Gastroesophageal sphincter (tissue), 3 donors: ENCODE results near the gene WLS.

ENCODE experiments used
- POLR2A ChIP-seq, 2 donors: fragments of 450-650 bp; IDR thresholded peaks; one replicate each; pipeline ENCODE4 v1.6.1; 2017; ENCODE audit warnings: antibody characterized with exemption in 2 of 2, mild to moderate bottlenecking in 2 of 2, moderate library complexity in 1 of 2
- POLR2AphosphoS5 ChIP-seq: sonication (generic); formaldehyde crosslinking; IDR thresholded peaks from one replicate; pipeline ENCODE4 v1.6.1; 2017; ENCODE audit warnings: antibody characterized with exemption
- TF ChIP-seq, protein P1 (sequence below), 4 experiments: fragments of 200-600 bp in 2 of 4; fragments of 450-650 bp in 2 of 4; sonication (generic) in 1 of 4; IDR thresholded peaks; one replicate each; pipeline ENCODE4 v1.5.1; 2017 to 2019; ENCODE audit warnings: antibody characterized with exemption in 4 of 4, mild to moderate bottlenecking in 2 of 4, moderate library complexity in 2 of 4

DNA sequence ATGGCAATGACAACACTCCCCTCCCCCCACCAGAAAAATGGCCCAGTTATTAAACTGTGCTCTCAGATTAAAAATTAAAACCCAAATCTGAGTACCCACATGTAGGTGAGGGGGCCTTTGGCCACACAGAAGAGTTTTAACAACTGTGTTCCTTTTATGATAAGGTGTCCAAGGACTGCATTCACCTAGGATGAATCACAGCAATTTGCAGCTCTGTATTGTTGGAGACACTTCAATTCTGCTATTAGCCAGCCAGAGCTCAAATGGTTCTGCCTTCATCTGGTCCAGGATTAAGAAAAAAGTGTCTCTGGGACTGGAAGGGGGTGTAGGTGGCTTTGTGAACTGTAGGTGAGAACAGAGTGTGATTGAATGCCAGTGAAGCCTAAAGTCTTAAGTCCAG is 138.6 kb downstream of the WLS start:
- TF ChIP-seq POLR2AphosphoS5 (no peak), POLR2A (IDR thresholded peaks at IDR 0.05) (no peak)
- TF ChIP-seq, protein P1, sequence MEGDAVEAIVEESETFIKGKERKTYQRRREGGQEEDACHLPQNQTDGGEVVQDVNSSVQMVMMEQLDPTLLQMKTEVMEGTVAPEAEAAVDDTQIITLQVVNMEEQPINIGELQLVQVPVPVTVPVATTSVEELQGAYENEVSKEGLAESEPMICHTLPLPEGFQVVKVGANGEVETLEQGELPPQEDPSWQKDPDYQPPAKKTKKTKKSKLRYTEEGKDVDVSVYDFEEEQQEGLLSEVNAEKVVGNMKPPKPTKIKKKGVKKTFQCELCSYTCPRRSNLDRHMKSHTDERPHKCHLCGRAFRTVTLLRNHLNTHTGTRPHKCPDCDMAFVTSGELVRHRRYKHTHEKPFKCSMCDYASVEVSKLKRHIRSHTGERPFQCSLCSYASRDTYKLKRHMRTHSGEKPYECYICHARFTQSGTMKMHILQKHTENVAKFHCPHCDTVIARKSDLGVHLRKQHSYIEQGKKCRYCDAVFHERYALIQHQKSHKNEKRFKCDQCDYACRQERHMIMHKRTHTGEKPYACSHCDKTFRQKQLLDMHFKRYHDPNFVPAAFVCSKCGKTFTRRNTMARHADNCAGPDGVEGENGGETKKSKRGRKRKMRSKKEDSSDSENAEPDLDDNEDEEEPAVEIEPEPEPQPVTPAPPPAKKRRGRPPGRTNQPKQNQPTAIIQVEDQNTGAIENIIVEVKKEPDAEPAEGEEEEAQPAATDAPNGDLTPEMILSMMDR (IDR thresholded peaks at IDR 0.05), result no peak
